H1 (cell line): Measurements from ENCODE around the gene ADARB2.

Experiments
- BCL11A ChIP-seq, 2 experiments: IDR thresholded peaks; one replicate each; pipeline ENCODE4 v1.6.1; 2011; ENCODE audit warnings: low read depth in 2 of 2, low read length in 2 of 2, mild to moderate bottlenecking in 2 of 2
- EZH2 ChIP-seq: fragments of 200-600 bp; sonication (generic); IDR thresholded peaks from 2 replicates; pipeline ENCODE4 v1.7.1; 2012; ENCODE audit warnings: low read depth, mild to moderate bottlenecking, moderate library complexity, low read length, inconsistent platforms; ENCODE audit not compliant: severe bottlenecking
- GABPA ChIP-seq: IDR thresholded peaks from 2 replicates; pipeline ENCODE4 v1.6.1; 2011; ENCODE audit warnings: mild to moderate bottlenecking, low read length, moderate library complexity, borderline replicate concordance; ENCODE audit not compliant: insufficient read depth
- POLR2A ChIP-seq, 2 experiments: IDR thresholded peaks; 1 replicate in 1 of 2; 2 replicates in 1 of 2; pipeline ENCODE4 v1.6.1; 2011; ENCODE audit warnings: low read depth in 2 of 2, low read length in 2 of 2, mild to moderate bottlenecking in 2 of 2; ENCODE audit errors: control extremely low read depth in 1 of 2
- ZNF274 ChIP-seq: IDR thresholded peaks from 2 replicates; pipeline ENCODE4 v1.7.0; 2012; ENCODE audit warnings: low read length, borderline replicate concordance; ENCODE audit errors: extremely low read depth
- TF ChIP-seq, protein P1 (sequence below), 3 experiments: IDR thresholded peaks; 1 replicate in 2 of 3; 2 replicates in 1 of 3; pipeline versions ENCODE4 v1.5.1 to v1.6.1; 2011; ENCODE audit warnings: low read length in 3 of 3, mild to moderate bottlenecking in 3 of 3, inconsistent platforms in 2 of 3, low read depth in 1 of 3, moderate library complexity in 1 of 3; ENCODE audit not compliant: insufficient read depth in 1 of 3; ENCODE audit errors: control extremely low read depth in 1 of 3

DNA sequence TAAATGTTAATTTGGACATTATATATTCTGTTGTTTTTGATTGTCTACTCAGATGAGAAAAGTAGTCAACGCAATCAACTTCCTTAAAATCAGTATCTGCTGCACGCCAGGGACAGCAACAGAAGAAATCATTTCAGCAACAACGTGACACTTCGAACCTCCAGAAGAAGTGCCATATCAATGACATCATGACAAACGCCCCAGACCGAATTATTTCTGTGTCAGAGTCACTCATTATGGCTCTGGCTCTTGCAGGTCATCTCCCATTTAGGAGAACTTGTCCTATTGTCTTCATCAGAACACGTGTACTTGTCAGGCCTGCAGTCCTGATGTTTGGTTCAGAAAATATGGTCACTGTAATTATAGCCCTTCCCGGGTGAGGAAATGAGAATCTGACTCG is 276.3 kb downstream of the ADARB2 start:
- TF ChIP-seq ZNF274 (no peak), GABPA (no peak), BCL11A (IDR thresholded peaks at IDR 0.05; ENCODE audit: low read depth in 2 of 2, low read length in 2 of 2) (no peak), EZH2 (no peak), POLR2A (IDR thresholded peaks at IDR 0.05; ENCODE audit: control extremely low read depth in 1 of 2, low read depth in 2 of 2, low read length in 2 of 2) (no peak)
- TF ChIP-seq, protein P1, sequence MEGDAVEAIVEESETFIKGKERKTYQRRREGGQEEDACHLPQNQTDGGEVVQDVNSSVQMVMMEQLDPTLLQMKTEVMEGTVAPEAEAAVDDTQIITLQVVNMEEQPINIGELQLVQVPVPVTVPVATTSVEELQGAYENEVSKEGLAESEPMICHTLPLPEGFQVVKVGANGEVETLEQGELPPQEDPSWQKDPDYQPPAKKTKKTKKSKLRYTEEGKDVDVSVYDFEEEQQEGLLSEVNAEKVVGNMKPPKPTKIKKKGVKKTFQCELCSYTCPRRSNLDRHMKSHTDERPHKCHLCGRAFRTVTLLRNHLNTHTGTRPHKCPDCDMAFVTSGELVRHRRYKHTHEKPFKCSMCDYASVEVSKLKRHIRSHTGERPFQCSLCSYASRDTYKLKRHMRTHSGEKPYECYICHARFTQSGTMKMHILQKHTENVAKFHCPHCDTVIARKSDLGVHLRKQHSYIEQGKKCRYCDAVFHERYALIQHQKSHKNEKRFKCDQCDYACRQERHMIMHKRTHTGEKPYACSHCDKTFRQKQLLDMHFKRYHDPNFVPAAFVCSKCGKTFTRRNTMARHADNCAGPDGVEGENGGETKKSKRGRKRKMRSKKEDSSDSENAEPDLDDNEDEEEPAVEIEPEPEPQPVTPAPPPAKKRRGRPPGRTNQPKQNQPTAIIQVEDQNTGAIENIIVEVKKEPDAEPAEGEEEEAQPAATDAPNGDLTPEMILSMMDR (IDR thresholded peaks at IDR 0.05; ENCODE audit: control extremely low read depth in 1 of 3, insufficient read depth in 1 of 3, low read depth in 1 of 3, low read length in 3 of 3): no peak
